GM18499 (cell line): ENCODE data around the gene TLN1.

Experiments used
- ATAC-seq: cut with Tn5 transposase; IDR thresholded peaks from one replicate; pipeline ENCODE4 v1.9.1; 2021; ENCODE audit warnings: moderate number of reproducible peaks; ENCODE audit not compliant: insufficient read depth, unreplicated experiment

The TLN1 gene, protein sequence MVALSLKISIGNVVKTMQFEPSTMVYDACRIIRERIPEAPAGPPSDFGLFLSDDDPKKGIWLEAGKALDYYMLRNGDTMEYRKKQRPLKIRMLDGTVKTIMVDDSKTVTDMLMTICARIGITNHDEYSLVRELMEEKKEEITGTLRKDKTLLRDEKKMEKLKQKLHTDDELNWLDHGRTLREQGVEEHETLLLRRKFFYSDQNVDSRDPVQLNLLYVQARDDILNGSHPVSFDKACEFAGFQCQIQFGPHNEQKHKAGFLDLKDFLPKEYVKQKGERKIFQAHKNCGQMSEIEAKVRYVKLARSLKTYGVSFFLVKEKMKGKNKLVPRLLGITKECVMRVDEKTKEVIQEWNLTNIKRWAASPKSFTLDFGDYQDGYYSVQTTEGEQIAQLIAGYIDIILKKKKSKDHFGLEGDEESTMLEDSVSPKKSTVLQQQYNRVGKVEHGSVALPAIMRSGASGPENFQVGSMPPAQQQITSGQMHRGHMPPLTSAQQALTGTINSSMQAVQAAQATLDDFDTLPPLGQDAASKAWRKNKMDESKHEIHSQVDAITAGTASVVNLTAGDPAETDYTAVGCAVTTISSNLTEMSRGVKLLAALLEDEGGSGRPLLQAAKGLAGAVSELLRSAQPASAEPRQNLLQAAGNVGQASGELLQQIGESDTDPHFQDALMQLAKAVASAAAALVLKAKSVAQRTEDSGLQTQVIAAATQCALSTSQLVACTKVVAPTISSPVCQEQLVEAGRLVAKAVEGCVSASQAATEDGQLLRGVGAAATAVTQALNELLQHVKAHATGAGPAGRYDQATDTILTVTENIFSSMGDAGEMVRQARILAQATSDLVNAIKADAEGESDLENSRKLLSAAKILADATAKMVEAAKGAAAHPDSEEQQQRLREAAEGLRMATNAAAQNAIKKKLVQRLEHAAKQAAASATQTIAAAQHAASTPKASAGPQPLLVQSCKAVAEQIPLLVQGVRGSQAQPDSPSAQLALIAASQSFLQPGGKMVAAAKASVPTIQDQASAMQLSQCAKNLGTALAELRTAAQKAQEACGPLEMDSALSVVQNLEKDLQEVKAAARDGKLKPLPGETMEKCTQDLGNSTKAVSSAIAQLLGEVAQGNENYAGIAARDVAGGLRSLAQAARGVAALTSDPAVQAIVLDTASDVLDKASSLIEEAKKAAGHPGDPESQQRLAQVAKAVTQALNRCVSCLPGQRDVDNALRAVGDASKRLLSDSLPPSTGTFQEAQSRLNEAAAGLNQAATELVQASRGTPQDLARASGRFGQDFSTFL (N-terminal part only)

DNA sequence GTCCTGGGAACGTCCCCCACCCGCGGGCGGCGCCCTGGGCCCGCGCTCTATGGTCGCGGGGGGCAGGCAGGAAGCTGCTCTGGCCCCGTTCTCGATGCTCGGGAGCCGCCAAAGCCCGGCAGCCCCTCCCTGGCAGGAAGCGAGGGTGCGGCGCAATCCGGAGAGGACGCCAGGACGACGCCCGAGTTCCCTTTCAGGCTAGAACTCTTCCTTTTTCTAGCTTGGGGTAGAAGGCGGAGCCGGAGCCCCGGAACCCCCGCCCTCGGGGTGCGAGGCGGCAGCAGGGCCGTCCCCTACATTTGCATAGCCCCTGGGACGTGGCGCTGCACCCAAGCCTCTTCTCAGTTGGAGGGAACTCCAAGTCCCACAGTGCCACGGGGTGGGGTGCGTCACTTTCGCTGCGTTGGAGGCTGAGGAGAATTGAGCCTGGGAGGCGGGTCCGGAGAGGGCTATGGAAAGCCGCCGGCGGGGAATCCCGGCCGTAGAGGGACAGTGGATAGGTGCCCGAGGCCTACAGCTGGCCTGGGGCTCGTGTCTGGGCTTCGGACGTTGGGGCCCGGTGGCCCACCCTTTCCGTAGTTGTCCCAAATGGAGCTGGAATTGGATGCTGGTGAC lies at the start of gene TLN1, which contains the start of gene CREB3:
Gene TLN1, minus strand, starts transcription at position 11 of the 615 bp plus-strand sequence. CDS start 6,501 bp downstream, outside the sequence.
Gene CREB3, plus strand, starts transcription at position 482 of the 615 bp plus-strand sequence. Its CDS starts 107 bp downstream, at position 589.
- ATAC-seq, result peak; percentile 65

DNA sequence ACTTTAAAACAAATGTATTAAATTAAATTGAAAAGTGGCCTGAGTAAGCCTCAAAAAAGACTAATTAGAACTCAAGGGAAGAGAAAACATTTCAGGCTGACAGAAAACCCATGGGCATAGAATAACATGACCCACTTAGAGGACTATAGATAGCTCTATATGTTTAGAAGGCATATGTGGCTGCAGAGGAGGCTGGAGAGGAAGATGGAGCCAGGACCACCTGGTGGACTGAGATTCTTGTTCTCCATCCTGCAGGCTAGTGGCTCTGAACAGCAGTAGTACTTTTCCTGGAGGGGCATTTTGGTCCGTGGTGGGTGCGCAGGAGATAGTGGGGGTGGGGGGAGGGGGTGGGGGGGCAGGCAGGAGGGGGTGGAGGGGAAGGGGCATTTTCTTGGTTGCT lies 49.1 kb upstream of the TLN1 start:
- no peak for ATAC-seq

DNA sequence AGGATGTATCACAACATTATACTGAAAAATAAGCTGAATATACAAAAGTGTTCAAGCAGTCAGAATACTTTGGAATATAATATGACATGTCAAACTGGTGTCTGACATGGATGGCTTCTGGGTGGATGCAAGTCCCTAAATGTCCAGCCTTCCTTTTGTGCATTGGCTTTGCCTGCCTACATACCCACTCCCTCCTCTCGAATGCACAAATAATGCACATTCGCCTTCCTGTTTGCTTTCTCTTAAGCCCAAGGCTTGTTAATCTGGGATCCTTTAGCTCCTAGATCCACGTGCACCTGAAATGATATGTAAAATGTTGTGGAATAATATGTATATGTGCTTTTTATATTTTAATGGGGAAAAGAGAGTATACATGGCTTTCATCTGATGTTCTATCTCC lies 46.5 kb upstream of the TLN1 start:
- ATAC-seq, result no peak

DNA sequence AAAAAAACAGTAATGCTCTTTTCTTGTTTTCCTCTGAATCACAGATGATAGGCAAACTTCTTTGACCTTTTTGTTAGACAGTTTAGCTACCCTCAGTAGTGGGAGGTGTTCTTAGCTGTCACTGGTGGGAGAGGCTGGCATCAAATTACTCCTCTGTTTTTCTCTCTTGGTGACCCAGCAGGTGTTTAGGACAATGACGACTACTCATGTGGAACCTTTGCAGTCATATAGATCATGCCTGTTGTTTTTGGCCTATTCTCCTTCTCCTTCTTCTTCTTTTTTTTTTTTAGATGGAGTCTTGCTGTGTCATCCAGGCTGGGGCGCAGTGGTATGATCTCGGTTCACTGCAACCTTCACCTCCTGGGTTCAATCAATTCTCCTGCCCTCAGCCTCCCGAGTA lies 44.0 kb upstream of the TLN1 start:
- ATAC-seq, result no peak

DNA sequence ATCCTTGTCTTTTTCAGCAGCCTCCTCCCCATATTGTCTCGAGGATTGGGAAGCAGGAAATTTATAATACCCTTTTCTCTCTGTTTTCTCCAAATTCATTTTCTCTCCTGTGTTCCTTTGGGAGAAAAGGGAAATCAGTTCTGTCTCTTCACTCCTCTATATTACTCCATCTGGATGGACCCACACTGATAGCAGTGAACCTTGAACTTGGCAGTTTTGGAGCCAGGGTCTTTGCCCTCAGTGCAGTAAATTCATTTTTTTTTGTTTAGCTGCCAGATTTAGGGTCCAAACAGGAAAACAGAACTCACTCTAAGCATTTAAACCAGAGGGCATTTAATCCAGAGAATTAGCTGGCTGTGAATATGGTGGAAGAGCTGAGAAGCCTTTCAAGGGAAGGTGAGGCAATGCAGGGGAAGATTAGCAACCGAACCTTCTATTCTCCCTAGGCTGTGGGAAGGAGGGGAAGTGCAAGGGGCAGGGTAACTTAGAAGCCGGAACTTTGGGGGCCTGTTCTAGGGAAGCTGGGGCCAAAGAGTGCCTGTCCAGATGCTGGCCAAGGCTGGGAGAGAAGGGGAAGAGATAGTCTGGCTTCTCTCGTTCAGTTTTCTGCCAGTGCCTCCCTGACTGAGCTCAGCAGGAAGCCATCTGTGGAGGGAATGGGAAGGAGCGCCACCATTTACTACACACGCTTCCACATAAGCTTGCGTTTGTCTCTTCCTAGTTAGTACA lies 43.1 kb upstream of the TLN1 start:
- no peak for ATAC-seq

DNA sequence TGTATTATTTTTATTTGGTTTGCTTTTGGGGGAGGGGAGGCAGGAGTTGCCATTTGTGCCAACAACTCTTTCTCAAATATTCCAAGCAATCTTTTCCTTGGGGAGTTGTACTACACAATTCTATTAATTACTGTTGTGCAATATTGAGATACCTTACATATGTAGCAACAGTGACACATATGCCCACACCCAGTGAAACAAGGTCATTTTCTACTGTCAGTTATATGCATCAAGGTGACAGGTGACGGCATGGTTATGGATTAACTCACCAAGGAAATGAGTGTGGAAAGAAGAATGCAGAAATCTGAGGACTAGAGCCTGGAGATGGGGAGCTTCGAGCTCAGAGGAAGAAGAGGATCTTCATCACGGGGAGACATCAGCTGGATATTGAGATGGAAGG lies 39.9 kb upstream of the TLN1 start:
- no peak for ATAC-seq

DNA sequence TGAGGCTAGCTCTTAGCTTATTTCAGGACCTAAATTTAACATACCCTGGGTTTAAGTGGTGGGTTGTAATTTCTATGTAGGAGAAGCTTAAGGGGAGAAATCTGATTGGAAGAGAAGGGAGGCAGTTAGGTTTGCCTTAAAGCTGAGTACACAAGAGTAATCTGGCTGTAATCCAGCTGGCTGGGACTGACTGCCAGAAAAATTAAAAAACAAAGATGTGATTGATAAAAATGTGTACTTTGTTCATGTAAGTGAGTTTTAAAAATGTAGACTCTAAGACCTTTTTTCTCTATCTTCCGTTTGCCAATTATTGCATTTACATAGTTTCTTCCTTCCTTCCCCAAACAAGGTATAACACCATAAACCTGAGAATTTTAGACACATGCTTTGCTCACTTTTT lies 39.5 kb upstream of the TLN1 start:
- ATAC-seq, result no peak

DNA sequence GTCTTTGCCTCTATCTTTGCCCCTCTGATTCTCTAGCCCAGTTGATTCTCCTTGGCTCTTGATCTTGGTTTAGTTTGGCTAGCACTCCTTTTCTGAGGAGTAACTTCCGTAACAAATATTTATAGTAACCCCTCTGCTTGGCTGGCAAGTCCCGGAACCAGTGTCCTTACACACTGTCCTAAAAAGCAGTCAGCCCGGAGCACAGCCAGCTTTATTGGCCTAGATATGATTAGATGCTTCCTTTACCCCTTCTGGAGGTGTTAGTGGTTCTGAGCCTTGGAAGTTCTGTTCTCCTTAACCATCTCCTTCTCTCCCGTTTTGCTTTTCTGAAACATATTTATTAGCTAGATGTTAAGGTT lies 39.1 kb upstream of the TLN1 start:
- no peak for ATAC-seq

DNA sequence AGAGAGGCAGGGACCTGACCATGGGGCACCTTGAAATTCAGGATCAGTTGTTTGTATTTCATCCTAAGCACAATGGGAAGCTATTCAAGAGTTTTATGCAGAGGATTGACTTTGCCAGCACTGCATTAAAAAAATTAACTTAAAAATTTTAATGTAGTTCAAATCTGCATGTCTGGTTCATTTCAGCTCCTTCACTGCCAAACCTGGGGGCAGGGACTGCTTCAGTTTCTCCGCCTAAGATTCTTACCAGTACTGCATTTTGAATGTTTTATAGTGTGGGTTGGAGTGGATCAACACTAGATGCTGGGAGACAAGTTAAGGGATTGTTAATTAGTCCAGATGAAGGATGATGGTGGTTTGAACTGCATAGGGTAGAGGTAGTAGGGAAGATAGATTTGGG lies 37.8 kb upstream of the TLN1 start:
- no peak for ATAC-seq

DNA sequence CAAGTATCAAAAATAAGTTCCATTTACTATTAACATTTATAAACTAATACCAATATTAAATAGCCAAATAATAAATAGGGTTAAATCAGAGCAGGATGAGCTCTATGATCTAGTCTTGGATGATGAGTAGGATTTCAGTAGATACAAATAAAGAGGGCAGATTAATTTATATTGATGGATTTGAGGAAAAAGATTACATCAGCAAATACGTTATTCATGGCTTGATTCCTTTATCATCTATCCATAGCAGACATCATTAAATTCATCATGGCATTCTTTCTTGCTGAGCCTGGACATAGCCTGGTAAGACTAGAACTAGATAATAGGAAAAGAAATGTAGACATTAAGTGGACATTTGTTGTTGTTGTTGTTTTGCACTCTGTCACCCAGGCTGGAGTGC lies 35.5 kb upstream of the TLN1 start:
- no peak for ATAC-seq

DNA sequence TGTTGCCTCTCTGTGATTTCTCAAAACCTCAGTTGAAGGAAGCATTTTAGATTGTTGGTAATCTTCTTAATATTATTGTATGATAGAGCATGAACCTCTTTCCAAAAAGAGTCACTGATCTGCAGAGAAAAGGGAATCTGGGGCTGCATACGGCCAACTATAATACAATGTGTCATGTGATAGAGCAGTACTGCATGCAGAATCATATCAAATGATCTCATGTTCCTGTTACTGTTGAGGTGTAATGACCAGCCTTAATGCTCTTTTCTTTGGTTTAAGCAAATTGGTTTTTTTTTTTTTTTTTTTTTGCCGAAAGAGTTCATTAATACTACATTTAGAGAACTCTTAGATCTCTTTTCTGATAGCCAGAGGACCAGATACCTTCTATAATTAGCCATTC lies 35.0 kb upstream of the TLN1 start:
- ATAC-seq, result no peak

DNA sequence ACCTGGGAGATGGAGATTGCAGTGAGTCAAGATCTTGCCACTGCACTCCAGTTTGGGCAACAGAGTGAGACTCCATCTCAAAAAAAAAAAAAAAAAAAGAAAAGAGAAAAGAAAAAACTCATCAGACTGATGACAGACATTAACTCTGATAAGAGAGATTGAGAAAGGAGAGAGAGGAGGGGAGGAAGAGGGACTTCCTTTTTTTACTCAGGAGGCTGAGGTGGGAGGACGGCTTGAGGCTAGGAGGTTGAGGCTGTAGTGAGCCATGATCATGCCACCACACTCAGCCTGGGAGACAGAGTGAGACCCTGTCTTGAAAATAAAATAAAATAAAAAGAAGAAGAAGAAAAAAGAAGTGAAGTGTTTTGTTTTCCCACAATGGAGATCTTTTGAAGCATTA lies 31.8 kb upstream of the TLN1 start:
- ATAC-seq, result no peak

DNA sequence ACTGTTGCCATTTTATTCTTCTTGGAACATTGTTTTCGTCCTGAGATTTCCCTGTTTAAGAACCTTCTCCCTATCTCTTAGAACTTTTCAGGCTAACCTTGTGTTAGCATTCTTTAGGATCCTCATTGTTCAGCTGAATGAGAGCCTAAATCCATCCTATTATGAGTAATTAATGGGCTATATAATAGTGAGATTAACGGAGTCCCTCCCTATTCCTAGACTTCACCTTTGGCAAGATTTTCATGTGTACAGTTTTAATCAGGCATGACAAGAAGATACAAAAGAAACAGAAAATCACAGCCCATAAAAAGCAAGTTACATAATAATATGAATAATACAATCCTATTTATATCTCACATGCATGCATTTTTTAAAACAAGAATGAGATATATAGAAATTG lies 31.2 kb upstream of the TLN1 start:
- no peak for ATAC-seq

DNA sequence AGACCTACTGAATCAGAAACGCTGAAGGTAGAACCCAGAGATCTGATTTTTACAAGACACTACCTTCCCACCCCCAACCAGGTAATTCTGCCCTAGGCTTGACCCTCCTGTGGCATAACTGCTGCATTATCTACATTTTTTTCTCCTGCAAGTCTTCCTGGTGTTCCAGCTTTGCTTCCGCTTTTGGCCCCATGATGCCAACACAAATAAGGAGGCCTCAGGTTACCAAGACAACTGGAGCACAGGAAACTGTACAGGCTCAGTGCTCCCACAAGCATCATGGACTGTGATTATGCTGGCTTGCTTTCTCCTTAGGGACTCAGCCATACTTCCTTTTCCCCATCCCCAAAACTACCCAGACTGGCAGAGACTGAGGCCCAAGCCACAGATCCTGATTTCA lies 28.7 kb upstream of the TLN1 start:
- ATAC-seq, result no peak

DNA sequence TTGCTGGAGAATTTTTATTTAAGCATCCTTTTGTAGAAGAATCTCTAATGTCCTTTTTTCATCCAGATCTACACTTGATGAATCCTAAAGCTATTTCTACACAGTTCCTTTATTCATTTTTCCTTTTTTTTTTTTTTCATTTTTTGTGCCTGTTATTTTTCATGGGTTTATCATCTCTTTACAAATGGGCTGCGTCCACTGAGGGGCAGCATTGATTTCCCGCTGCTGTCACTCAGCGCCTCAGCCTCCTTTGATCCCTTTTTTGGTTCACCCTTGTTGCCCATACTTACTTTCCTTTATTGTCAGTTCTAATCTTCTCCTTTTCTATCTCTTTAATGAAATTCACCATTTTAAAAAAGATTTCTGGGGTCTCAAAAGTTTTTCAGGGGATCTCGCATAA lies 27.8 kb upstream of the TLN1 start:
- no peak for ATAC-seq

DNA sequence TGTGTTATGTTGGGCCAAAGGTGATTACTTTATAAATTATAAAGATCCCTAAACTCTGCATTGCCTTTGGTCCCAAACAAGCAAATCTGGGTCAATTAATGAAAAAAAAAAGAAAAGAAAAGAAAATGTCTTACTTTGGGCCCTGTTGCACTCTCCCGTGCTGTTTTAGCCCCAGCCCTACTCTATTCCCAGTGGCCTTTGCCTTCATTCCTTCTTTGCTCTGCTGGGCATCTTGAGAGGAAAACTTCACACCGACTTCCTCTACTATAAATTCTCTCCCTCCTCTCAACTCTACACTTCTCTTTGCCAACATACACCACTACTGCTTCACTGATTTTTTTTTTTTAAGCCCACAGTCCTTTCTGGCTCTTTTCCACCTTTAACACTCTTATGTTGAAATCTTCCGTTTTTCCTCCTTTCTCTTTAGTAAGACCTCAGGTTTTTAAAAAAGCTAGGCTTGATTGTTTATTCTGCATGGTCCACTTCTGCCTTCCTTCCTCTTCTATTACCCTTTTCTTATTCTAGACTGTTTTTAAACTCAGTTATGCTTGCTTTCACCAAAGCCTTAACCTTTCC lies 26.6 kb upstream of the TLN1 start:
- ATAC-seq, result no peak

DNA sequence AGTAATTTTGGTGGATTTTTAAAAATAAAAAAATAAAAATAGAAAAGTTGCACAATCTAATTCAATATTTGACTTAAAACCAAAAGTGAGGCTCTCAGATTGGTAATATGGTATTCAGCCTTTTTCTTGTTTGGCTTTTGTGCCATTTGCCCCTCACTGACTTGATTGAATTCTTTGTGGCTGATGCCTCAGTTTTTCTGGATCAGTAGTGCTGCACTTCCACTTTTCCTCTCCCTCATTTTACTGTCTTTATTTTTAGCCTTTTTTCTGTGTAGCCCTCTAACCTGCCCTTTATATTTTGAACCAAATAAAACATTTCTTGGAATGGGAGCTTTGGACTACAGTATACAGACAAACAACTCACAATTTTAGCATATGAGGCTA lies 25.9 kb upstream of the TLN1 start:
- no peak for ATAC-seq

DNA sequence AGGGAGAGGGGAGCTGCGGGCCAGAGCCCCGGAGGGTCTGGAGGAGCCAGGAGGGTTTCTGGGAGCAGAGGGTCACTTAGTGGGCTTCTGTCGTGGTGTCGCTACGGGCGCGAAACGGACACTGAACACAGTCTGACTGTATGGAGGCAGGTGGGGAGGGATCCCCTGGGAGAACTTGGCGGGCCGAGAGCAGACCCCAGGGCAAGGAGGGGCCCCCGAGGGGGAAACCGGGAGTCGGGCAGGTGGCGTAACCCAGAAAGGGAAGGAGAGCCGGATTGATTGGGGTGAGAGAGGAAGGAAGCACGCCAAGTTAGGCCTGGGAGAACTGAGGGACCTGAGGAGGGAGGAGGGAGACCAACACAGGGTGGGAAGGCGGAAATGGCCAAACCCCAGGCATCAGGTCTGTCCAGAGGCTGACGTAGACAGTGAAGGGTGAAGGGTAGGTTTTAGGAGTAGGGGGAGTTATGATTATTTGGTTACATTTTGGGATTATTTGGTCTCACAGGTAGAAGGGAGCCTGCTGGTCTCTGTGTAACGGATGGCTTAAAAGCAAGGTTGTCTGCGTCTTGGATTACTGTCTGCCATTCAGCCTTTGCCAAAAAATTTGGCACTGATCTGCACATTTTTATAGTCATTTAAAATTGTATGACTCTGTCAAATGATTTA lies 25.4 kb upstream of the TLN1 start:
- no peak for ATAC-seq
